GM12873 (cell line): ENCODE data around the gene LRRC8D.

Experiments
- TF ChIP-seq, protein P1 (sequence below): IDR thresholded peaks from 2 replicates; pipeline ENCODE4 v1.5.1; 2012; ENCODE audit warnings: low read depth, mild to moderate bottlenecking, moderate library complexity, low read length, control low read depth; ENCODE audit not compliant: insufficient read depth; ENCODE audit errors: missing control alignments

Gene LRRC8D

DNA sequence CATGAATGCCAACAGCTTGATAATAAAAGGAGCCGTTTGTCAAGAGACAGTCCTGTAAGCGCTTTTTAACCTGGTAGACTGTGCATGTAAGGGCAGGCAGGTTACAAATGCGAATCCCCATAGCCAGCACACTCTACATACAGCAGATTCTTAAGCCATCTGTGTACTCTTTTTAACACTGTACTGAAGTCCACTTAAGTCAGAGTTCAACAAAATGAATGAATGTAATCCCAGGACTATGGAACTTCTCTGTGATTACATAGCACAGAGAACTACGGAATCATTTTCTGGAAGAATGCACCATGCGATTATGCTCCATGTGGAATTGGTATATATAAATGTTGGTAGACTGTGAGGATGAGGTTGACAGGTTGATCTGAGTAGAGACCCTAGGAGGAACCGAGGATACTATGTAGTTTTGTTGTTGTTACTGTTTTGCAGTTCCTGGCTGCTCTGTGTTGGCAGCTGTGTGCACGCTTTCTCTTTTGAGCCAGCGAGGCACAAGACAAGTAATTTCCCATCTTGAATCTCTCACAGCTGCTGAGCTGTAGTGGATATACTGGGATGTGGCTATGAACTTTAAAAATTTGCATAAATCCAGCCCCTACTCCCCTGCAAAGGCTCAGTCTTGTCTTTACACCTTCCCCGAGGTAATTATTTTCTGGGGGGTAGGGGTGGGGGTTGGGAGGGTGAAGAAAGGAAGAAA is 21.9 kb downstream of the LRRC8D start:
- TF ChIP-seq, protein P1, sequence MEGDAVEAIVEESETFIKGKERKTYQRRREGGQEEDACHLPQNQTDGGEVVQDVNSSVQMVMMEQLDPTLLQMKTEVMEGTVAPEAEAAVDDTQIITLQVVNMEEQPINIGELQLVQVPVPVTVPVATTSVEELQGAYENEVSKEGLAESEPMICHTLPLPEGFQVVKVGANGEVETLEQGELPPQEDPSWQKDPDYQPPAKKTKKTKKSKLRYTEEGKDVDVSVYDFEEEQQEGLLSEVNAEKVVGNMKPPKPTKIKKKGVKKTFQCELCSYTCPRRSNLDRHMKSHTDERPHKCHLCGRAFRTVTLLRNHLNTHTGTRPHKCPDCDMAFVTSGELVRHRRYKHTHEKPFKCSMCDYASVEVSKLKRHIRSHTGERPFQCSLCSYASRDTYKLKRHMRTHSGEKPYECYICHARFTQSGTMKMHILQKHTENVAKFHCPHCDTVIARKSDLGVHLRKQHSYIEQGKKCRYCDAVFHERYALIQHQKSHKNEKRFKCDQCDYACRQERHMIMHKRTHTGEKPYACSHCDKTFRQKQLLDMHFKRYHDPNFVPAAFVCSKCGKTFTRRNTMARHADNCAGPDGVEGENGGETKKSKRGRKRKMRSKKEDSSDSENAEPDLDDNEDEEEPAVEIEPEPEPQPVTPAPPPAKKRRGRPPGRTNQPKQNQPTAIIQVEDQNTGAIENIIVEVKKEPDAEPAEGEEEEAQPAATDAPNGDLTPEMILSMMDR = no peak

DNA sequence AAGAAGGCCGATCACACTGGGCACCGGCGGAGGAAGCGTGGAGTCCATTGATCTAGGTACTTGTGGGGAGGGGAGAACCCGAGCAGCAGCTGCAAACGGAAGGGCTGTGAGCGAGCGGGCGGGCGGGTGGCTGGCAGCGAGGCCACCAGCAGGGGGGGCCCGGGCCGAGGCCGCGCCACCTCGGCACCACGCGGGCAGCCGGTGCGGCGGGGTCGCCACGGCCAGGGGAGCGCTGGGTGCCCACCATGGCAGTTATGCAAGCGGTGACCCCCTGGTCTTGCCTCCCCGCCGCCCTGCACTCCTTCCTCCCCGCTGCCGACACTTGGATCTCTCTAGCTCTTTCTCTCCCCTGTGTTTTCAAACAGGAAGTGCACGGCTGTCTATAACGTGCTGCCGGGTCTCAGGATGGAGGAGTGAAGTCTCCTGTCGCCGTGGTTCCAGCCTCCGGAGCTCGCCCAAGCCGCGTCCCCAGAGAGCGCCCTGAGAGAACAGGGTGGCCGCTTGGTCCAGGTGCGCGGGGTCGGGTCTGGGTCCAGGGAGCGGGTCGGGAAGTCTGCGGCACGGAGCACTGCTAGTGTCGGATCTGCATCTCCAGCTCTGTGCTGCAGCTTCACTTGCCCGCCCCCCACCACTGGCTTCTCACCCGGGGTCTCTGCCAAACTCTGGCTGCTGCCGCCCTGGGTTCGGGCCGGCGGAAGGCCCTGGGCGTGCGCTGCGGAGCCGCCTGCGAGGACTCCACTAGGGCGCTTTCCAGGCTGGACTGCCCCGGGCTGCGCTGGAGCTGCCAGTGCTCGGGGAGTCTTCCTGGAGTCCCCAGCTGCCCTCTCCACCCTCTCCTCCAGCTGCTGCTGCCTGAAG is 22.7 kb downstream of the LRRC8D start:
- TF ChIP-seq, protein P1 = peak; percentile 66

DNA sequence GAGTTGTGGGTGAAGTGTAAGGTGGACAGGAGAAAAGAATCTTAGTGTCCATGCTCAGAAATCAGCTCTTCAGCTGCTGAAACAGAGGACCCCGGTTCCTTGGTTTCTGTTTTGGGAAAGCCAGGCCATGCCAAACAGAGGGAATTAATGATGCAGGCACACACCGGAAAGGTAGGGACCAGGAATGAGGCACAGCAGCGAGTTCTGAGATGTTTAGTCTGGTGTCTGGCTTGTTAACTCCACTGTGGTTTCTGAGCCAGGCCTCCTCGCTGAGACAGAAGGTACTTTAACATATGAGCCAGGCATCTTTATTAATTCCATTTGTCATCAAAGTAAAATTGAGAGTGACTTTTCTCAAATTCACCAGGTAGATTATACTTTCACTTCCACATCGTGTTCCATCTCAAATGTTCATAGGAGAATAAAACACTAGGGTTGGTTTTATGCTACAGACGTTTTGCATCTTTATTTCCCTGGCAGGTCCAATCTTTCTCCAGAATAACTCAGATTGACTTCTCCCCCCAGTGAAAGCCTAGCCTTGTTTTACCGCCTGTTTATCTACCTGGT is 23.5 kb downstream of the LRRC8D start:
- TF ChIP-seq, protein P1 = no peak

DNA sequence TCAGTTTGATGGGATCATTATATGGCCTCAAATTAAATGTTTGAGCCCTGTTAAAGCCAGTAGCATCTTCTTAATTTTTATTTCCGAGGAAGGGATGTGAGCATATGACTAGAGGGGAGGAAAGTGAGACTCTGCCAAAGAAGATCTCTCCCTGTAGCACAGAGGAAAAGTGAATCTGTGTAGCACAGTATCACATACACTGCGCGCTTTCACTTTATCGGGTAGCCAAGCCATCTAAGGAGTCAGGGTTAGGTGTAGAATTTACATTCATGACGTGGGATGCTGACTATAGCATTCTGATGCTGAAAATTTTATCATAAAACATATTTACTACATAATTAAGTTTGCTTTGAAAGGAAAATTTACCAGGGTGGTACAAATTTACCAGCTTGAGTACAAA is 24.0 kb downstream of the LRRC8D start:
- TF ChIP-seq, protein P1 = no peak

DNA sequence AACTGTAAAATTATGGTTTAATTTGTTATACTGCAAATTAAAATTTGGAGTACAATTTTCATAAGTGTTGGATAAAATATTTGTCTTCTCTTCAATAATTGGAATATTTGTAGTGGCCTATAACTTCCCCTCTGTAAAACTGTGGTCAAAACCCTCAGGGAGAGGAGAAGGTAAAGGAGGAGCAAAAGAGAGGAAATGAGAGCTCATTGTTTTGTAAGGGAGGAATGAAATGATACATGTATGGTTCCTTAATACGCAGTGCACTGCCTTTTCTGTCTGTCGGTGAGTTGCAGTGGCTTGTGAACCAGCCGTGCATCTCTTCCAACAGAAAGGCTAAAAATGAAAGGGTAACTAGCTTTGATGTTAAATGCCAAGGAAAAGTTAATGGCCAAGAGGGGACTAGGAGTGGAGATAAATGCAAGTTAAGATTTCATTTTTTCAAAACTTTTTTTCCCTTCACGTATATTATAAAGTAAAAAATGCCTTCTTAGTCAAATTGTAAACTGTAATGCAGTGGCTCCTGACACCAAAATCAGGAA is 26.4 kb downstream of the LRRC8D start:
- TF ChIP-seq, protein P1 = no peak

DNA sequence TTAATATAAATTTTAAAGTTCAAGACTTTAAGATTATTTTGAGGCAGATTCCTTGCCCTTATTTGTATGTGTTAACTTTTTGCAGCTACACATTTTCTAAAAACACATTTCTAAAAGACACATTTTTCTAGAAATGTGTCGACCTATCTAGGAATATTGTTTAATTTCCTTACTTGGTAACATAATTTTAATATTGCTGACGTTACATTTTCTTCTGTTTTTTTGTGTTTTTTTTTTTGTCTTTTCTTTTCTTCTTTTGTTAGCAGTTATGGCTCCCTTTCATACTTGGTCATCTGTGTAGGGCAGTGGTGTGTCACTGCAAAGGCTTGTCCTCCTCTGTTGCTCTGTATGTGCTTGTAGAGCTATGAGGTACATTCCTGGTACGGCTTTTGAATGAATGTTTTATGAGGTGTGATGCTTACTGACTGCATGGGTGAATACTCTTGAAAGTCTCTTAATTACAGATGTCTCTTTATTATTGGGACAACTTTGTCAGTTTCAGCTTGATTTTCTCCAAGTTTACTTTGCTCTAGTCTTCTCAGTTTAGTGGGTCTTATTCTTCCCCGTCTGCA is 30.1 kb downstream of the LRRC8D start:
- TF ChIP-seq, protein P1 = no peak

DNA sequence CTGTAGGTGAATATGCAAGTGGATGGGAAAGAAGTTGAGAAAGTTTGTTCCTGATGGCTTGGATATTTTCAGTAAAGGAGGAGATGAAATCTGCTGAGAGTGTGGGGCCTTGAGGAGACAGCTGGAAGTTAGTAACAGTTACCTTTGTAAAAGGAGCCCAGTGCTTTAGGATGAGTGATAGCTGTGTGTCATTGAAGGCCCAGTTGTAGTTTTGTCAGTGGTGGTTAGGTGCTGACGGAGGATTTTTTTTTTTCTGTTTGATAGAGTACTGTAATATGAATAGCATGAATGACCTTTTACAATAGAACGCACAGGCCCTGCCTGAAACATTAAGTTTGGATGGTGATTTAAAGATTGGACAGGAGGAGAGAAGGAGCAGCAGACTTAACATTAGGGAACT is 33.3 kb downstream of the LRRC8D start:
- TF ChIP-seq, protein P1 = no peak
